K562 (cell line): ENCODE measurements around the gene TNFAIP1. TPM values are rescaled to one million over a fixed set of nuclear protein-coding genes. Genes with fewer than 3 reads are reported as not detected.
A peak's percentile ranks its signal among the peaks of the same experiment; 100 is the strongest.

Experiments used
- ATAC-seq: fragments of 200-7000 bp; cut with Tn5 transposase; 3 replicates; pipeline ENCODE4 v1.9.1; 2020; ENCODE audit warnings: moderate library complexity
- BruUV-seq: library from RNA; stranded (reverse); fragments of 400-500 nt; replicated peaks from 2 replicates; lab custom pipeline; 2021; lab: Mats Ljungman, UMichigan
- CTCF ChIA-PET: fragments of 300-600 bp; formaldehyde crosslinking; extraction: SDS; loops from one replicate; lab custom pipeline; 2021; ENCODE audit warnings: low intra/inter-chr PET ratio; lab: Yijun Ruan, JAX
- POLR2A ChIA-PET: fragments of 300-600, 350-650 bp; sonication (Branson Sonifier 250); formaldehyde crosslinking; extraction: SDS; loops from one replicate; lab custom pipeline; 2021; ENCODE audit warnings: antibody characterized with exemption, inconsistent platforms; lab: Yijun Ruan, JAX
- DNase-seq, 4 experiments: peaks; one replicate each; pipeline versions ENCODE4 v3.0.0 to v3.0.0-alpha.2; 2011 to 2018; ENCODE audit warnings: low spot score in 3 of 4, mixed read lengths in 3 of 4; ENCODE audit errors: extremely low read depth in 1 of 4
- FAIRE-seq: peaks from 2 replicates; lab custom pipeline; 2011; peaks lifted over from hg19 to GRCh38; lab: Jason Lieb, UNC
- H2AFZ ChIP-seq: 2 replicates; pipeline ENCODE4 v1.6.0; 2011; ENCODE audit warnings: low read depth, low read length, control low read depth, inconsistent platforms
- H3K27ac ChIP-seq: fragments of 200-600 bp; 3 replicates; pipeline ENCODE4 v1.8.0; 2011; ENCODE audit warnings: low read depth, mild to moderate bottlenecking, control low read depth, inconsistent platforms, low read length, moderate library complexity, mixed read lengths; ENCODE audit errors: extremely low read depth
- H3K27me3 ChIP-seq, 2 experiments: fragments of 300-600 bp in 1 of 2; 2 replicates in 1 of 2; 3 replicates in 1 of 2; pipeline versions ENCODE4 v1.6.0 to v1.8.0; 2011; ENCODE audit warnings: inconsistent platforms in 2 of 2, low read length in 2 of 2, mild to moderate bottlenecking in 1 of 2, mixed read lengths in 1 of 2, moderate library complexity in 1 of 2; ENCODE audit not compliant: control insufficient read depth in 2 of 2, insufficient read depth in 2 of 2
- H3K36me3 ChIP-seq: fragments of 300-600 bp; 3 replicates; pipeline ENCODE4 v1.8.0; 2011; ENCODE audit warnings: mild to moderate bottlenecking, low read length, inconsistent platforms; ENCODE audit not compliant: control insufficient read depth, insufficient read depth
- H3K4me1 ChIP-seq, 2 experiments: fragments of 200-600 bp in 1 of 2; replicated peaks in 1 of 2; 2 replicates in 1 of 2; 3 replicates in 1 of 2; pipeline versions ENCODE4 v1.5.1 to v1.8.0; 2011; ENCODE audit warnings: inconsistent platforms in 2 of 2, low read length in 2 of 2, mild to moderate bottlenecking in 1 of 2, mixed read lengths in 1 of 2, moderate library complexity in 1 of 2; ENCODE audit not compliant: control insufficient read depth in 2 of 2, insufficient read depth in 2 of 2
- H3K4me2 ChIP-seq: 2 replicates; pipeline ENCODE4 v1.6.1; 2011; ENCODE audit warnings: low read length, control low read depth, inconsistent platforms, mixed read lengths; ENCODE audit not compliant: insufficient read depth
- H3K4me3 ChIP-seq: fragments of 200-600 bp; sonication (generic), shearing (Covaris generic); 2 replicates; pipeline ENCODE4 v1.5.1; 2016; ENCODE audit warnings: control low read depth, inconsistent platforms
- H3K79me2 ChIP-seq: fragments of 200-600 bp; 3 replicates; pipeline ENCODE4 v1.8.0; 2011; ENCODE audit warnings: low read length, inconsistent platforms; ENCODE audit not compliant: control insufficient read depth, insufficient read depth
- H3K9ac ChIP-seq, 2 experiments: 2 replicates each; pipeline versions ENCODE4 v1.6.0 to v1.6.1; 2011; ENCODE audit warnings: low read depth in 2 of 2, low read length in 2 of 2, control low read depth in 1 of 2, inconsistent platforms in 1 of 2, mild to moderate bottlenecking in 1 of 2, mixed read lengths in 1 of 2; ENCODE audit not compliant: insufficient read depth in 1 of 2
- H3K9me1 ChIP-seq: one replicate; pipeline ENCODE4 v1.6.0; 2011; ENCODE audit warnings: inconsistent platforms, mild to moderate bottlenecking, low read length, moderate library complexity; ENCODE audit not compliant: control insufficient read depth, insufficient read depth
- H3K9me3 ChIP-seq: replicated peaks from 2 replicates; pipeline ENCODE4 v1.5.1; 2011; ENCODE audit warnings: low read depth, low read length, inconsistent platforms; ENCODE audit not compliant: control insufficient read depth, insufficient read depth
- H4K20me1 ChIP-seq: replicated peaks from 2 replicates; pipeline ENCODE4 v1.6.1; 2011; ENCODE audit warnings: low read length, inconsistent platforms, mixed read lengths; ENCODE audit not compliant: control insufficient read depth, insufficient read depth
- C11orf30 ChIP-seq: fragments of 450-650 bp; IDR thresholded peaks from 2 replicates; pipeline ENCODE4 v1.6.1; 2016; ENCODE audit warnings: low read depth, mild to moderate bottlenecking
- EGR1 ChIP-seq: fragments of 450-650 bp; conservative IDR thresholded peaks from 2 replicates; pipeline ENCODE4 v1.6.1; 2017; ENCODE audit warnings: mild to moderate bottlenecking
- HNRNPUL1 ChIP-seq: fragments of 200-400 bp; formaldehyde crosslinking; IDR thresholded peaks from 2 replicates; pipeline ENCODE4 v1.6.1; 2017; ENCODE audit warnings: low read length
- JUND ChIP-seq, 2 experiments: IDR thresholded peaks; 2 replicates in 1 of 2; 3 replicates in 1 of 2; pipeline ENCODE4 v1.6.1; 2011; ENCODE audit warnings: borderline replicate concordance in 2 of 2, low read depth in 2 of 2, low read length in 2 of 2, improper control_type of control experiment in 1 of 2, missing biosample characterization in 1 of 2, missing genetic modification characterization in 1 of 2, missing genetic modification reagents in 1 of 2
- KDM1A ChIP-seq, 2 experiments: fragments of 450-650 bp; IDR thresholded peaks; 2 replicates each; pipeline ENCODE4 v1.6.1; 2016; ENCODE audit warnings: mild to moderate bottlenecking in 2 of 2
- KDM4B ChIP-seq, 2 experiments: fragments of 450-650 bp in 1 of 2; sonication (generic) in 1 of 2; IDR thresholded peaks; 2 replicates each; pipeline ENCODE4 v1.6.1; 2016 to 2017; ENCODE audit warnings: borderline replicate concordance in 2 of 2, antibody characterized with exemption in 1 of 2, low read depth in 1 of 2, mild to moderate bottlenecking in 1 of 2
- MEIS2 ChIP-seq: fragments of 450-650 bp; IDR thresholded peaks from 2 replicates; pipeline ENCODE4 v1.6.1; 2014; ENCODE audit warnings: mild to moderate bottlenecking; ENCODE audit not compliant: partially characterized antibody
- PTRF ChIP-seq: fragments of 450-650 bp; IDR thresholded peaks from 2 replicates; pipeline ENCODE4 v1.6.1; 2016; ENCODE audit warnings: mild to moderate bottlenecking, missing genetic modification characterization, missing compliant biosample characterization
- TAF7 ChIP-seq: fragments of 450-650 bp; IDR thresholded peaks from 2 replicates; pipeline ENCODE4 v1.6.1; 2016; ENCODE audit warnings: missing genetic modification characterization, missing compliant biosample characterization
- TBP ChIP-seq: optimal IDR thresholded peaks from 2 replicates; pipeline ENCODE3; 2011; ENCODE audit warnings: low read depth, low read length, improper control_type of control experiment
- ZNF121 ChIP-seq: sonication (generic); formaldehyde crosslinking; conservative IDR thresholded peaks from 2 replicates; pipeline ENCODE4 v1.8.0; 2022; ENCODE audit warnings: missing genetic modification reagents
- ZNF316 ChIP-seq: fragments of 450-650 bp; IDR thresholded peaks from 2 replicates; pipeline ENCODE4 v1.6.1; 2016
- ZNF717 ChIP-seq: fragments of 250-450 bp; sonication (Bioruptor Pico); IDR thresholded peaks from 2 replicates; pipeline ENCODE4 v1.5.0; 2021
- WGBS: fragments of 100-300 bp; shearing (Covaris generic); methylation state at CpG from one replicate; pipeline ENCODE4 v1.1.6; 2016; ENCODE audit warnings: low coverage, mixed read lengths; ENCODE audit not compliant: insufficient coverage; ENCODE audit errors: missing lambda C conversion rate; 5-methylcytosine and 5-hydroxymethylcytosine counted together
- in situ Hi-C: fragments of 300-500 bp; cut with MboI; formaldehyde crosslinking; loops from 4 replicates; pipeline ENCODE4 v1.15.0; 2018; ENCODE audit warnings: inconsistent platforms, mixed read lengths
- intact Hi-C: fragments of 100-400 bp; cut with micrococcal nuclease; formaldehyde crosslinking; loops from 2 replicates; pipeline ENCODE4 v1.14.2; 2022
- polyA plus RNA-seq, 8 experiments: library from polyadenylated mRNA; depleted of rRNA in 4 of 8; stranded (reverse) in 5 of 8; unstranded in 3 of 8; fragments of >200 nt; fragmentation: Nextera tagmentation in 2 of 8; fragmentation: Illumina TruSeq in 1 of 8; extraction: Ambion mirVana in 2 of 8; extraction: Trizol in 1 of 8; gene quantifications; 2 replicates each; pipeline versions ENCODE4 v1.2.1 to v1.2.3, GENCODE V29; 2011 to 2014; ENCODE audit warnings: inconsistent platforms in 1 of 8, missing spikeins in 1 of 8
- total RNA-seq, 7 experiments: library from RNA; depleted of rRNA in 6 of 7; stranded (reverse); fragments of >200 nt in 6 of 7; fragmentation: Illumina TruSeq in 2 of 7; extraction: Trizol in 2 of 7; gene quantifications; 2 replicates each; pipeline versions ENCODE4 v1.2.1 to v1.2.3, GENCODE V29; 2011 to 2021; ENCODE audit warnings: low replicate concordance in 1 of 7
- TF ChIP-seq, protein P1 (sequence below): fragments of 450-650 bp; IDR thresholded peaks from 2 replicates; pipeline ENCODE4 v1.6.1; 2016
- TF ChIP-seq, protein P2 (sequence below): fragments of 450-650 bp; IDR thresholded peaks from 2 replicates; pipeline ENCODE4 v1.6.1; 2017; ENCODE audit warnings: antibody characterized with exemption, mild to moderate bottlenecking

Gene TNFAIP1
- total and polyA plus RNA-seq, 9 of the 15 experiments (the other 6 are each of a cell fraction or from before 2014, with no cell fraction given) = 2.1 to 20.1 (median 8.2) TPM

DNA sequence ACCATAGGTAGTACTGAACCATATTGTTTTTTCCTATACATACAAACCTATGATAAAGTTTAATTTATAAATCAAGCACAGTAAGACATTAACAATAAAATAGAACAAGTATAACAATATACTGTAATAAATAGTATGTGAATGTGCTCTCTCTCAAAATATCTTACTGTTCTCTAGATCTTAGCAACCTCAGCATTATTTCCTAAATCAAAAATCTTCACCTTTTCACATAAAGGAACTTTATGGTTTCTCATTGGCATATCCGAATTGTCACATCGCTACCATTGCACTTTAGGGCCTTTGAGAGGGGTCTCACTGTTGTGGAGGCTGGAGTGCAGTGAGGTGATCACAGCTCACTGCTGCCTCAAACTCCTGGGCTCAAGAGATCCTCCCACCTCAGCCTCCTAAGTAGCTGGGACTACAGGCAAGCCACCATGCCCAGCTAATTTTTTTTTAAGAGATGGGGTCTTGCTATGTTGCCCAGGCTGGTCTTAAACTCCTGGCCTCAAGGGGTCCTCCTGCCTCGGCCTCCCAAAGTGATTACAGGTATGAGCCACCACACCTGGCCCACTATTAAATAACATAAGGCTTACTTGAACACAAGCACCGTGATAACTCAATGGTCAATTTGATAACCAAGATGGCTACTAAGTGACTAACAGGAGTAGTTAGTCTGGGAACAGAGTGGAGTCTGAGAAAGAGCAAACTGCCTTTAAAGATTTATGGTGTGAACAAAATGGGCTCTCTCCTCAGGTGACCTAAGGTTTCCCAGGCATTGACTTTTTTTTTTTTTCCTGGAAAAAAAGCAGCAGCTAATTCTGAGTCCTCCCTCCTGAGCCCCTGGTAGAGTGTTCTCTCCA, 19.5 kb upstream of the TNFAIP1 start:
- Histone ChIP-seq H3K27ac (peak overlapping the region; percentile 81; the same call in 1 of the 3 replicates), H2AFZ (peak overlapping the region; percentile 82; the same call in 1 of the 2 replicates), H3K9ac (peak overlapping the region; percentile 78 to 99), H3K4me1 (peaks cover 31 to 35% of the 10 kb centered on the region in 2 experiments), H3K4me3 (no peak overlapping the region), H3K79me2 (peaks cover 44% of the 10 kb centered on the region), H3K27me3 (no peaks in the 10 kb centered on the region), H3K9me3 (no peaks in the 10 kb centered on the region), H3K36me3 (peaks cover 10% of the 10 kb centered on the region; the same call in 1 of the 3 replicates), H4K20me1 (0 out of 2 replicates have a peak, but pooled peaks cover 7% of the 10 kb centered on the region), H3K9me1 (no peaks in the 10 kb centered on the region), H3K4me2 (peak overlapping the region; percentile 93)
- ChIA-PET POLR2A (interaction anchor here (0.6 to 4.9 kb wide), 2 partner anchors 17 to 29 kb away, joined by 3 to 62 read pairs; partner anchors contain the start of genes IFT20 and TNFAIP1), CTCF (interaction anchor here (0.7 kb wide), 1 partner anchor 23 kb away, joined by 3 read pairs; no protein-coding TSS in a partner anchor)
- in situ Hi-C loops = no loop called here
- no peak for FAIRE-seq
- WGBS = 73% methylated on average over 4 of the region's 4 CpGs
- DNase-seq = peak in 1 of 4 experiments; percentile 25
- BruUV-seq = no TSS peak
- intact Hi-C loops = no loop called here
- ATAC-seq = no peak
- TF ChIP-seq JUND (IDR thresholded peaks at IDR 0.05; ENCODE audit: borderline replicate concordance, low read depth, low read length) = no peak
- no peak for TF ChIP-seq JUND (tag; IDR thresholded peaks at IDR 0.05; ENCODE audit: borderline replicate concordance, low read depth, low read length)
- TF ChIP-seq HNRNPUL1 = no peak
- no peak for TF ChIP-seq TAF7 (tag)
- TF ChIP-seq, protein P1, sequence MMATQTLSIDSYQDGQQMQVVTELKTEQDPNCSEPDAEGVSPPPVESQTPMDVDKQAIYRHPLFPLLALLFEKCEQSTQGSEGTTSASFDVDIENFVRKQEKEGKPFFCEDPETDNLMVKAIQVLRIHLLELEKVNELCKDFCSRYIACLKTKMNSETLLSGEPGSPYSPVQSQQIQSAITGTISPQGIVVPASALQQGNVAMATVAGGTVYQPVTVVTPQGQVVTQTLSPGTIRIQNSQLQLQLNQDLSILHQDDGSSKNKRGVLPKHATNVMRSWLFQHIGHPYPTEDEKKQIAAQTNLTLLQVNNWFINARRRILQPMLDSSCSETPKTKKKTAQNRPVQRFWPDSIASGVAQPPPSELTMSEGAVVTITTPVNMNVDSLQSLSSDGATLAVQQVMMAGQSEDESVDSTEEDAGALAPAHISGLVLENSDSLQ = peak; percentile 66
- TF ChIP-seq MEIS2 = peak; percentile 80
- no peak for TF ChIP-seq KDM4B (IDR thresholded peaks at IDR 0.05; ENCODE audit: borderline replicate concordance in 2 of 2, low read depth in 1 of 2)
- TF ChIP-seq TBP = no peak
- peak; percentile 76 for TF ChIP-seq ZNF121 (CRISPR knock-in tag)
- no peak for TF ChIP-seq ZNF717 (CRISPR knock-in tag)
- peak; percentile 66 for TF ChIP-seq C11orf30
- TF ChIP-seq, protein P2, sequence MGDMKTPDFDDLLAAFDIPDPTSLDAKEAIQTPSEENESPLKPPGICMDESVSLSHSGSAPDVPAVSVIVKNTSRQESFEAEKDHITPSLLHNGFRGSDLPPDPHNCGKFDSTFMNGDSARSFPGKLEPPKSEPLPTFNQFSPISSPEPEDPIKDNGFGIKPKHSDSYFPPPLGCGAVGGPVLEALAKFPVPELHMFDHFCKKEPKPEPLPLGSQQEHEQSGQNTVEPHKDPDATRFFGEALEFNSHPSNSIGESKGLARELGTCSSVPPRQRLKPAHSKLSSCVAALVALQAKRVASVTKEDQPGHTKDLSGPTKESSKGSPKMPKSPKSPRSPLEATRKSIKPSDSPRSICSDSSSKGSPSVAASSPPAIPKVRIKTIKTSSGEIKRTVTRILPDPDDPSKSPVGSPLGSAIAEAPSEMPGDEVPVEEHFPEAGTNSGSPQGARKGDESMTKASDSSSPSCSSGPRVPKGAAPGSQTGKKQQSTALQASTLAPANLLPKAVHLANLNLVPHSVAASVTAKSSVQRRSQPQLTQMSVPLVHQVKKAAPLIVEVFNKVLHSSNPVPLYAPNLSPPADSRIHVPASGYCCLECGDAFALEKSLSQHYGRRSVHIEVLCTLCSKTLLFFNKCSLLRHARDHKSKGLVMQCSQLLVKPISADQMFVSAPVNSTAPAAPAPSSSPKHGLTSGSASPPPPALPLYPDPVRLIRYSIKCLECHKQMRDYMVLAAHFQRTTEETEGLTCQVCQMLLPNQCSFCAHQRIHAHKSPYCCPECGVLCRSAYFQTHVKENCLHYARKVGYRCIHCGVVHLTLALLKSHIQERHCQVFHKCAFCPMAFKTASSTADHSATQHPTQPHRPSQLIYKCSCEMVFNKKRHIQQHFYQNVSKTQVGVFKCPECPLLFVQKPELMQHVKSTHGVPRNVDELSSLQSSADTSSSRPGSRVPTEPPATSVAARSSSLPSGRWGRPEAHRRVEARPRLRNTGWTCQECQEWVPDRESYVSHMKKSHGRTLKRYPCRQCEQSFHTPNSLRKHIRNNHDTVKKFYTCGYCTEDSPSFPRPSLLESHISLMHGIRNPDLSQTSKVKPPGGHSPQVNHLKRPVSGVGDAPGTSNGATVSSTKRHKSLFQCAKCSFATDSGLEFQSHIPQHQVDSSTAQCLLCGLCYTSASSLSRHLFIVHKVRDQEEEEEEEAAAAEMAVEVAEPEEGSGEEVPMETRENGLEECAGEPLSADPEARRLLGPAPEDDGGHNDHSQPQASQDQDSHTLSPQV = peak; percentile 19; the same call in 1 of the 2 replicates
- no peak for TF ChIP-seq EGR1
- peak; percentile 91 for TF ChIP-seq ZNF316
- TF ChIP-seq KDM1A (IDR thresholded peaks at IDR 0.05) = peak; percentile 23 to 63; a peak in 2 of 4 replicates
- peak; percentile 60; the same call in 1 of the 2 replicates for TF ChIP-seq PTRF
